ENCODE data around the gene SLC17A9. TPM values are rescaled to one million over a fixed set of nuclear protein-coding genes. Genes with fewer than 3 reads are reported as not detected.

Gene SLC17A9
- total RNA-seq, 2 experiments from 2014 or later = 78.5 to 78.7 TPM

DNA sequence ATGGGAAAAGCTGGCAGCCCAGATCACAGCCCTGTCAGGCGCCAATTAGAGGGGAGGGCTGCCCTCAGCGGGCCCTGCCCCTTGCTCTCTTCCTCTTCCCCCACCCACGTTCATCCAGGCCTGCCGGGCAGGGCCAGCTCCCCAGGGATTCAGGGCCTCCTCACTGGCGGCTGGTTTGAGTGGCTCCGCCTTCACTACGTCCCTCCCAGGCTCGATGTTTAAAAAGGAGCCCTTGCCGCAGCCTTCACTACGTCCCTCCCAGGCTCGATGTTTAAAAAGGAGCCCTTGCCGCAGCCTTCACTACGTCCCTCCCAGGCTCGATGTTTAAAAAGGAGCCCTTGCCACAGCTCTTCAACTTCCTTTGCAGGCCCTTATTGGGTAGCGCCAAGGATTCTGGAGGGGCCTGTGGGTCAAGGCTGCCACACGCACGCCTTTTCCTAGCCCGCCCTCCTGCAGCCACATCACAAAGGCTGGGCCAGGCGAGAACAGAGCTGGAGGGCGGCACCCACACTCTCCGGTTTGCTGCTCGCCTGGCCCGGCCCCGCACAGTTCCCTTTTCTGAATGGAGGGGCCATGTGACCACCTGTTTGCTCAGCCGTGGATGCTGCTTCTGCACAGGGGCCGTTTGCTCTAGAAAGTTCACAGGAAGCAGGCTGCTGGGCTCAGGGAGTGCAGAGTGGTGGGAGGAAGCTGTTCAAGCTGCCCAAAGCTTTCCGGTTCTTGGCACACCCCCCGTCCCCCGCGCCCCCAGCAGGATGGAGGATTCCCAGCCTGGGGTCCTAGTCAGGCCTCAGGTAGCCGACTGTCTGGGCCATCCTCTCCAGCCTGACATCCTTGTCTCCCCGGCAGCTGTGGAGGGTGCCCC, 1.6 kb downstream of the SLC17A9 start:
- POLR2A ChIA-PET = interaction anchor here (0.6 to 3.3 kb wide), 18 partner anchors 9 to 354 kb away, joined by 3 to 29 read pairs (median 3); partner anchors contain the start of gene GID8
- CTCF ChIA-PET = interaction anchor here (0.7 to 3.2 kb wide), 18 partner anchors 15 to 131 kb away, joined by 3 to 17 read pairs (median 4); partner anchors contain the start of gene GID8
- Mint-ChIP-seq H3K9me3 (no peaks in the 10 kb centered on the region), H3K4me1 (ENCODE audit: low read depth) (peaks cover 24% of the 10 kb centered on the region), H3K27me3 (no peaks in the 10 kb centered on the region), H3K27ac (peak overlapping the region; percentile 90), H3K4me3 (peak overlapping the region; percentile 85), H3K36me3 (ENCODE audit: low read depth) (peaks cover 44% of the 10 kb centered on the region)
- TF ChIP-seq, protein P1, sequence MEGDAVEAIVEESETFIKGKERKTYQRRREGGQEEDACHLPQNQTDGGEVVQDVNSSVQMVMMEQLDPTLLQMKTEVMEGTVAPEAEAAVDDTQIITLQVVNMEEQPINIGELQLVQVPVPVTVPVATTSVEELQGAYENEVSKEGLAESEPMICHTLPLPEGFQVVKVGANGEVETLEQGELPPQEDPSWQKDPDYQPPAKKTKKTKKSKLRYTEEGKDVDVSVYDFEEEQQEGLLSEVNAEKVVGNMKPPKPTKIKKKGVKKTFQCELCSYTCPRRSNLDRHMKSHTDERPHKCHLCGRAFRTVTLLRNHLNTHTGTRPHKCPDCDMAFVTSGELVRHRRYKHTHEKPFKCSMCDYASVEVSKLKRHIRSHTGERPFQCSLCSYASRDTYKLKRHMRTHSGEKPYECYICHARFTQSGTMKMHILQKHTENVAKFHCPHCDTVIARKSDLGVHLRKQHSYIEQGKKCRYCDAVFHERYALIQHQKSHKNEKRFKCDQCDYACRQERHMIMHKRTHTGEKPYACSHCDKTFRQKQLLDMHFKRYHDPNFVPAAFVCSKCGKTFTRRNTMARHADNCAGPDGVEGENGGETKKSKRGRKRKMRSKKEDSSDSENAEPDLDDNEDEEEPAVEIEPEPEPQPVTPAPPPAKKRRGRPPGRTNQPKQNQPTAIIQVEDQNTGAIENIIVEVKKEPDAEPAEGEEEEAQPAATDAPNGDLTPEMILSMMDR (IDR thresholded peaks at IDR 0.05) = no peak
- intact Hi-C loops (cut with micrococcal nuclease) = loop anchor here (10.0 kb wide), 1 partner anchor 49 kb away; no protein-coding TSS in a partner anchor
- ATAC-seq = peak; percentile 86
- DNase-seq = peak; percentile 89

DNA sequence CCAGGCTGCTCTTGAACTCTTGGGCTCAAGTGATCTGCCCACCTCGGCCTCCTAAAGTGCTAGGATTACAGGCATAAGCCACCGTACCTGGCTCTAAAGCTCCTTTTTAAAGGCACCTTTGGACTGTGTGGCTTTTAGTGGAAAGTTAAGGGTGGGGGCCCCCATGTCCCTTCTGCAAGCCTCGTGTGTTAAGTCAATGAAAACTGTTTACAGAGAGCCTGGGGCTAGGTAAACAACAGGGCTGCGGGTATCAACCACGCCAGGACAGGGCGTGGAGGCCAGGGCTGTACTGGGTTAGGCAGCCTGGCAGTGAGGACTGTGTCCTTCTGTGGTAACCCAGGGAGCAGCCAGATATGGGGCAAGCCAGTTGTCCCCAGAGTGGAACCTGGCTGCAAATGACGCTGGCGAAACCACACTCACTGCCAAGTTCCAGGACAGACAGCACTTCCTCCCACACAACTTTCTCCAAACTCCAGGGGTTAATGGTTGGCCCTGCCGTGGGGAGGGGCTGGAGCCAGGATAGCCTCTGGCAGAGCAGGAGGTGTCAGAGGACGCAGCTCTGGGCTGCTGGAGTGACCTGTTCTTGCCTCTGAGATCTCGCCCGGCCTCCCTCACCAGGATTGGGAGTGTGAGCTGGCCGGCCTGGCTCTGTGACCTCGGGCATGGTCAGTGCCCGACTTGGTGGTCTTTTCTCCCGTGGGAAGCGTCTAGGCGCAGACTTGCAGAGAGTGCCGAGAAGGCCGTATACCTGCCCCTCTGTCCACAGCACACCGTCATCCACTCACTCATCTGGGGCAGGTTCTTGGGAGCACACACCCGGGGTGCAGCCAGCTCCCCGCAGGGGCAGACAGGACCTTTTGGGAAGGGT, 3.2 kb downstream of the SLC17A9 start:
- Mint-ChIP-seq H3K27ac (no peak overlapping the region), H3K36me3 (ENCODE audit: low read depth) (peaks cover 35% of the 10 kb centered on the region), H3K4me1 (ENCODE audit: low read depth) (peaks cover 25% of the 10 kb centered on the region), H3K4me3 (no peak overlapping the region), H3K27me3 (no peaks in the 10 kb centered on the region), H3K9me3 (no peaks in the 10 kb centered on the region)
- ChIA-PET POLR2A (interaction anchor here (3.3 kb wide), 1 partner anchor 18 kb away, joined by 29 read pairs; the partner anchor contains the start of gene GID8), CTCF (interaction anchor here (1.2 to 3.2 kb wide), 5 partner anchors 14 to 56 kb away, joined by 3 to 17 read pairs (median 7); no protein-coding TSS in a partner anchor)
- TF ChIP-seq, protein P1 (IDR thresholded peaks at IDR 0.05) = no peak
- ATAC-seq (no peak), DNase-seq (no peak)
- intact Hi-C loops (cut with micrococcal nuclease) = loop anchor here (10.0 kb wide), 1 partner anchor 51 kb away; no protein-coding TSS in a partner anchor

DNA sequence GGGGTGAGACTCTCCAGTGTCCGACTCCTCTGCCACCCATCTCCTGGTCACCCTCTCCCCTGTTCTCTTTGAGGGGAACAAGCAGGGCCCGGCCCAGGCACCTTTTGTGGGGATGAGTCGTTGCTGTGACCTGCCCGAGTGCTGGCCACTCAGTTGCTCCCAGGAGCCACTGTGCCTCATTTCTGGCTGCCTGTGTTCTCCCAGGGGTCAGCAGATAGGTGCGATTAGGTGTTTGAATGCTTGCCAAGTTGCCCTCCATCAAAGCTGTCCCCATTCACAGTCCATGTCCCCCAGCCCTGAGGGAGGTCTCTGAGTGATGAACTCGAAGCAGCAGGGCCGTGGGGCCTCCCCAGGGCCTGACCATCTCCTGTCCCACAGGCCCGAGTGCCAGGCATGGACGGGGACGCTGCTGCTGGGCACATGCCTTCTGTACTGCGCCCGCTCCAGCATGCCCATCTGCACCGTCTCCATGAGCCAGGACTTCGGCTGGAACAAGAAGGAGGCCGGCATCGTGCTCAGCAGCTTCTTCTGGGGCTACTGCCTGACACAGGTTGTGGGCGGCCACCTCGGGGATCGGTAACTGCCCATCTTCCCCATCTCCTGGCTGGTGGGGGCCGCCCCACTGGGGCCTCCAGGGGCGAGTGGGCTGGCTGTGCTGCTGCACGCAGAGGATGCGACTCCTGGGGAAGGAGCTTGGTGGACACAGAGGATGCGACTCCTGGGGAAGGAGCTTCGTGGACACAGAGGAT, 4.1 kb downstream of the SLC17A9 start:
- Mint-ChIP-seq H3K27ac (no peak overlapping the region), H3K9me3 (no peaks in the 10 kb centered on the region), H3K27me3 (no peaks in the 10 kb centered on the region), H3K36me3 (ENCODE audit: low read depth) (peaks cover 30% of the 10 kb centered on the region), H3K4me3 (no peak overlapping the region), H3K4me1 (ENCODE audit: low read depth) (peaks cover 23% of the 10 kb centered on the region)
- ChIA-PET CTCF (no interaction called here), POLR2A (no interaction called here)
- ATAC-seq (no peak), DNase-seq (no peak)
- intact Hi-C loops (cut with micrococcal nuclease) = loop anchor here (10.0 kb wide), 1 partner anchor 52 kb away; no protein-coding TSS in a partner anchor
- TF ChIP-seq, protein P1 (IDR thresholded peaks at IDR 0.05) = no peak

DNA sequence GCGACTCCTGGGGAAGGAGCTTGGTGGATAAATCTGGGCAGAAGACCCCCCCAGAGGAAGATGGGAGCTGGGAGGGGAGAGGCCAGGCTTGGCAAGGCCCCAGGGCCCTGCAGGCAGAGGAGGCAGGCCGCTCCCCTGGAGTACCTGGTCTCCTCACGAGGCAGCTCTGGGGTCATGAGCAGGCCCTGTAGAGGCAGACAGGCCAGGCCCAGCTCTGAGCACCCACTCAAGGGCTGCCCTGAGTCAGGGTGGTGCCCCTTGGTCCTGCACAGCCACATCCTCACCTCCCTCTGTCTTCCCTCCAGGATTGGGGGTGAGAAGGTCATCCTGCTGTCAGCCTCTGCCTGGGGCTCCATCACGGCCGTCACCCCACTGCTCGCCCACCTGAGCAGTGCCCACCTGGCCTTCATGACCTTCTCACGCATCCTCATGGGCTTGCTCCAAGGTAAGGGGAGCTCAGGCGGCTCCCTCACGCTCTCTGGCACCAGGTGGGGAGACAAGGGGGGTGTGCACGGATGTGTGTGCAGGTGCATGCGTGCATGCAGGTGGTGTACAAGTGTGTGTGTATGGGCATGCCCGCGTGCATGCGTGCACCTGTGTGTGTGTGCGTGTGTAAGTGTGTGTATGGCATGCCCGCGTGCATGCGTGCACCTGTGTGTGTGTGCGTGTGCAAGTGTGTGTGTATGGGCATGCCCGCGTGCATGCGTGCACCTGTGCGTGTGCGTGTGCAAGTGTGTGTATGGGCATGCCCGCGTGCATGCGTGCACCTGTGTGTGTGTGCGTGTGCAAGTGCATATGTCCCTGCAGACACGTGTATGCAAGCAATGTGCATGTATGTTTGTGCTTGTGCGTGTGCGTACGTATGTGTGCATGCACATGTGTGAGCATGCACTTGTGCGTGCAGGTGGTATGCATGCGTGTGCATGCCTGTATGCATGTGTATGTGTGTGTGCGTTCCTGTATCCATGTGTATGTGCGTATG, 4.9 kb downstream of the SLC17A9 start:
- intact Hi-C loops (cut with micrococcal nuclease) = loop anchor here (10.0 kb wide), 1 partner anchor 53 kb away; no protein-coding TSS in a partner anchor
- peaks cover 30% of the 10 kb centered on the region for H3K36me3 Mint-ChIP-seq (ENCODE audit: low read depth)
- H3K9me3 Mint-ChIP-seq = no peaks in the 10 kb centered on the region
- CTCF ChIA-PET = no interaction called here
- ATAC-seq (no peak), DNase-seq (no peak)
- peaks cover 20% of the 10 kb centered on the region for H3K4me1 Mint-ChIP-seq (ENCODE audit: low read depth)
- H3K27ac Mint-ChIP-seq = no peak overlapping the region
- no peak overlapping the region for H3K4me3 Mint-ChIP-seq
- POLR2A ChIA-PET = no interaction called here
- H3K27me3 Mint-ChIP-seq = no peaks in the 10 kb centered on the region
- TF ChIP-seq, protein P1 (IDR thresholded peaks at IDR 0.05) = no peak
